Activated T-helper 2 cell treated with anti-CD3 and anti-CD28 coated beads, Interferon-gamma antibody, Interleukin-2, Interleukin-4, amounts not matched to agents 10 μg/mL and 5 μg/mL and 100 μg/mL, durations not matched to agents 14 hours and 24 hours and 36 hours (primary cell): Measurements from ENCODE around the gene GOLPH3L. TPM values are rescaled to one million over a fixed set of nuclear protein-coding genes. Genes with fewer than 3 reads are reported as not detected.
"Not testable (repeated sequence)": the region's sequence is repeated elsewhere in the genome, so short reads cannot be mapped to it uniquely, and the experiment has no call there.

Source experiments
- DNase-seq: peaks from one replicate; pipeline ENCODE4 v3.0.0; 2021; ENCODE audit warnings: low spot score
- H3K27ac Mint-ChIP-seq: one replicate; pipeline ENCODE4 v1.8.0; 2021; ENCODE audit warnings: mixed read lengths
- H3K27me3 Mint-ChIP-seq: one replicate; pipeline ENCODE4 v1.8.0; 2021; ENCODE audit warnings: low read depth, mixed read lengths
- H3K36me3 Mint-ChIP-seq: one replicate; pipeline ENCODE4 v1.8.0; 2021; ENCODE audit warnings: low read depth, mixed read lengths
- H3K4me1 Mint-ChIP-seq: one replicate; pipeline ENCODE4 v1.8.0; 2021; ENCODE audit warnings: low read depth, mixed read lengths
- H3K4me3 Mint-ChIP-seq: one replicate; pipeline ENCODE4 v1.8.0; 2021; ENCODE audit warnings: low read depth, mild to moderate bottlenecking, moderate library complexity, mixed read lengths
- H3K9me3 Mint-ChIP-seq: one replicate; pipeline ENCODE4 v1.8.0; 2021; ENCODE audit warnings: mixed read lengths
- intact Hi-C: fragments of 100-400 bp; cut with micrococcal nuclease; formaldehyde crosslinking; loops from one replicate; pipeline ENCODE4 v1.15.1; 2023
- total RNA-seq: library from RNA; stranded (reverse); gene quantifications from 2 replicates; pipeline ENCODE4 v1.2.3, GENCODE V29; 2022

Gene GOLPH3L
- 21.3 and 22.4 TPM in 2 replicates for total RNA-seq

GRCh38 chr1:150696995-150697927, at the start of gene GOLPH3L:
GOLPH3L (minus strand) TSS chr1:150697154; CDS start chr1:150694838, 2,316 bp downstream.
- Mint-ChIP-seq H3K36me3 (peaks cover 22% of the 10 kb centered on the region), H3K4me1 (peaks cover 17% of the 10 kb centered on the region), H3K9me3 (no peaks in the 10 kb centered on the region), H3K27me3 (peaks cover 12% of the 10 kb centered on the region), H3K4me3 (peak within 1 kb of the TSS; percentile 96), H3K27ac (peak within 1 kb of the TSS; percentile 88)
- DNase-seq: peak; percentile 91
- intact Hi-C loops: loop anchor here (2.0 to 5.0 kb wide), 4 partner anchors 65 to 282 kb away; partner anchors contain the start of gene ENSA

GRCh38 chr1:150730130-150730721, 33.3 kb upstream of the GOLPH3L start:
- no peaks in the 10 kb centered on the region for H3K9me3 Mint-ChIP-seq
- H3K4me1 Mint-ChIP-seq: no peaks in the 10 kb centered on the region
- intact Hi-C loops: no loop called here
- DNase-seq: no peak
- H3K27me3 Mint-ChIP-seq: no peaks in the 10 kb centered on the region
- no peak overlapping the region for H3K27ac Mint-ChIP-seq
- H3K36me3 Mint-ChIP-seq: peaks cover 18% of the 10 kb centered on the region
- H3K4me3 Mint-ChIP-seq: no peak overlapping the region

- H3K4me1 Mint-ChIP-seq: no peaks in the 10 kb centered on the region
- intact Hi-C loops: no loop called here
- H3K4me3 Mint-ChIP-seq: no peak overlapping the region
- no peak for DNase-seq
- peaks cover 2% of the 10 kb centered on the region for H3K27me3 Mint-ChIP-seq
- H3K27ac Mint-ChIP-seq: no peak overlapping the region
- no peaks in the 10 kb centered on the region for H3K9me3 Mint-ChIP-seq
- H3K36me3 Mint-ChIP-seq: no peaks in the 10 kb centered on the region
Observed at GRCh38 chr1:150724336-150724735, 27.4 kb upstream of the GOLPH3L start.

GRCh38 chr1:150720703-150721102, 23.7 kb upstream of the GOLPH3L start, which contains the start of gene HORMAD1:
HORMAD1 (minus strand) TSS chr1:150720895; CDS start chr1:150719505, 1,390 bp downstream.
- DNase-seq: no peak
- Mint-ChIP-seq H3K4me1 (no peaks in the 10 kb centered on the region), H3K4me3 (no peak within 1 kb of the TSS), H3K9me3 (no peaks in the 10 kb centered on the region), H3K27ac (no peak within 1 kb of the TSS), H3K27me3 (peaks cover 6% of the 10 kb centered on the region), H3K36me3 (no peaks in the 10 kb centered on the region)
- intact Hi-C loops: no loop called here

GRCh38 chr1:150720098-150720497, 23.1 kb upstream of the GOLPH3L start:
- Mint-ChIP-seq H3K4me3 (no peak overlapping the region), H3K36me3 (no peaks in the 10 kb centered on the region), H3K9me3 (no peaks in the 10 kb centered on the region), H3K27me3 (peaks cover 6% of the 10 kb centered on the region), H3K27ac (no peak overlapping the region), H3K4me1 (no peaks in the 10 kb centered on the region)
- intact Hi-C loops: no loop called here
- DNase-seq: no peak

GRCh38 chr1:150718225-150718891, 21.4 kb upstream of the GOLPH3L start:
- DNase-seq: no peak
- H3K4me3 Mint-ChIP-seq: no peak overlapping the region
- no peaks in the 10 kb centered on the region for H3K4me1 Mint-ChIP-seq
- intact Hi-C loops: no loop called here
- H3K27me3 Mint-ChIP-seq: peaks cover 5% of the 10 kb centered on the region
- no peaks in the 10 kb centered on the region for H3K36me3 Mint-ChIP-seq
- H3K27ac Mint-ChIP-seq: no peak overlapping the region
- H3K9me3 Mint-ChIP-seq: no peaks in the 10 kb centered on the region

- H3K4me1 Mint-ChIP-seq, H3K4me3 Mint-ChIP-seq, H3K36me3 Mint-ChIP-seq, H3K27ac Mint-ChIP-seq, intact Hi-C loops, H3K9me3 Mint-ChIP-seq, DNase-seq: not testable (repeated sequence)
- peaks cover 23% of the 10 kb centered on the region for H3K27me3 Mint-ChIP-seq
Observed at GRCh38 chr1:150709031-150709430, 12.1 kb upstream of the GOLPH3L start.

- intact Hi-C loops: no loop called here
- Mint-ChIP-seq H3K4me1 (peaks cover 3% of the 10 kb centered on the region), H3K27me3 (peaks cover 24% of the 10 kb centered on the region), H3K4me3 (no peak overlapping the region), H3K27ac (no peak overlapping the region), H3K9me3 (no peaks in the 10 kb centered on the region), H3K36me3 (no peaks in the 10 kb centered on the region)
- DNase-seq: no peak
Observed at GRCh38 chr1:150708595-150708994, 11.6 kb upstream of the GOLPH3L start.

GRCh38 chr1:150706091-150706490, 9.1 kb upstream of the GOLPH3L start:
- Mint-ChIP-seq H3K36me3 (no peaks in the 10 kb centered on the region), H3K27me3 (peaks cover 37% of the 10 kb centered on the region), H3K27ac (no peak overlapping the region), H3K4me3 (no peak overlapping the region), H3K9me3 (no peaks in the 10 kb centered on the region), H3K4me1 (peaks cover 3% of the 10 kb centered on the region)
- DNase-seq: no peak
- intact Hi-C loops: no loop called here

- Mint-ChIP-seq H3K4me1 (peaks cover 2% of the 10 kb centered on the region), H3K4me3 (no peak overlapping the region), H3K27ac (no peak overlapping the region), H3K27me3 (peaks cover 35% of the 10 kb centered on the region), H3K36me3 (no peaks in the 10 kb centered on the region), H3K9me3 (no peaks in the 10 kb centered on the region)
- no peak for DNase-seq
- intact Hi-C loops: no loop called here
Observed at GRCh38 chr1:150703427-150703826, 6.5 kb upstream of the GOLPH3L start.

GRCh38 chr1:150696590-150696989, 364 bp downstream of the GOLPH3L start:
- peak overlapping the region; percentile 96 for H3K4me3 Mint-ChIP-seq
- peaks cover 23% of the 10 kb centered on the region for H3K36me3 Mint-ChIP-seq
- no peaks in the 10 kb centered on the region for H3K9me3 Mint-ChIP-seq
- DNase-seq: no peak
- intact Hi-C loops: loop anchor here (2.0 to 5.0 kb wide), 4 partner anchors 66 to 282 kb away; partner anchors contain the start of gene ENSA
- H3K27me3 Mint-ChIP-seq: peaks cover 9% of the 10 kb centered on the region
- peaks cover 17% of the 10 kb centered on the region for H3K4me1 Mint-ChIP-seq
- H3K27ac Mint-ChIP-seq: peak overlapping the region; percentile 88

- peak overlapping the region; percentile 96 for H3K4me3 Mint-ChIP-seq
- no peak for DNase-seq
- no peaks in the 10 kb centered on the region for H3K9me3 Mint-ChIP-seq
- intact Hi-C loops: loop anchor here (2.0 to 5.0 kb wide), 4 partner anchors 66 to 283 kb away; partner anchors contain the start of gene ENSA
- H3K27me3 Mint-ChIP-seq: peaks cover 6% of the 10 kb centered on the region
- peaks cover 26% of the 10 kb centered on the region for H3K36me3 Mint-ChIP-seq
- H3K4me1 Mint-ChIP-seq: peaks cover 19% of the 10 kb centered on the region
- peak overlapping the region; percentile 3 for H3K27ac Mint-ChIP-seq
Observed at GRCh38 chr1:150696162-150696561, 792 bp downstream of the GOLPH3L start.
